PC-3 (cell line): ENCODE data around the gene ATE1.

ENCODE experiments used
- CTCF ChIP-seq: fragments of 300-600 bp; sonication (generic); conservative IDR thresholded peaks from 2 replicates; pipeline ENCODE4 v1.5.1; 2017; ENCODE audit warnings: antibody characterized with exemption, low read depth, mild to moderate bottlenecking, low read length
- EZH2 ChIP-seq: fragments of 300-600 bp; sonication (generic); IDR thresholded peaks from one replicate; pipeline ENCODE4 v1.6.1; 2017; ENCODE audit warnings: antibody characterized with exemption, mild to moderate bottlenecking, low read length; ENCODE audit not compliant: unreplicated experiment
- EZH2phosphoT487 ChIP-seq: fragments of 300-600 bp; sonication (generic); IDR thresholded peaks from 2 replicates; pipeline ENCODE4 v1.6.1; 2018; ENCODE audit warnings: mild to moderate bottlenecking, antibody characterized with exemption, low read length, borderline replicate concordance

DNA sequence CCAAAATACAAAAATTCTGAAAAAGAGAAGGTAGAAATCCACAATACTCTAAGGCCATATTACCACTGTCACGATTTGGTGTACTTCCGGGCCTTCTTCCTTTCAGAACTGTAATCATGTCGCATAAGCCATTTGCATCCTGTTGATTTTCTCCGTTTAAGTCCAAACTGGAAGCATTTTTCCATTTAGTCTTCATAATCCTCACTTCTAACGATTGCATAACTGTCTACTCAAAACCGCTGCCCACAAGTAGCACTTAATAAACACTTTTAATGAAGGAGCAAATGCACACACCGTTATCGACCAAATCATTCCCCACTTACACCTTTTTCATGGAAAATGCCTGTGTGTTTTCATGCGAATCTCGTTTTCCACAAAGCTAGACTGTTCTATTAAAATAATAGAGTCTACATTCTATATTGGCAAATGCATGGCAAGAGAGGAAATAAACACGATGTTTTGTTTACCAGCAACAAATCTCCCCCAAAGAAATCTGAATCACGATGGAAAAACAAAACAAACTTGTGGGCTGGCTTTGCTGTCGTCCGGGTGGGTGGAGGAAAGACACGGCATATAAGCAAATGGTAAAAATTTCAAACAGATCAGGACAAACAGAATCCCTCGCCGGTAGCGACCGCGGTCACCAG is 1.0 kb downstream of the ATE1 start:
- TF ChIP-seq CTCF (no peak), EZH2phosphoT487 (no peak), EZH2 (no peak)
